HCT116 (cell line): ENCODE data around the gene GATA3.

Experiments
- CTCF ChIP-seq, 3 experiments: fragments of 200-600 bp in 1 of 3; sonication (generic) in 1 of 3; IDR thresholded peaks in 2 of 3; conservative IDR thresholded peaks in 1 of 3; 2 replicates each; pipeline ENCODE4 v1.5.1; 2012 to 2017; ENCODE audit warnings: low read depth in 2 of 3, low read length in 2 of 3, antibody characterized with exemption in 1 of 3, borderline replicate concordance in 1 of 3, control low read depth in 1 of 3, mild to moderate bottlenecking in 1 of 3, mixed read lengths in 1 of 3, mixed run types in 1 of 3, moderate library complexity in 1 of 3; ENCODE audit not compliant: insufficient read depth in 1 of 3
- EGR1 ChIP-seq: IDR thresholded peaks from 2 replicates; pipeline ENCODE4 v1.6.1; 2012; ENCODE audit warnings: low read depth
- POLR2A ChIP-seq: IDR thresholded peaks from 2 replicates; pipeline ENCODE4 v1.7.0; 2011; ENCODE audit warnings: borderline replicate concordance; ENCODE audit not compliant: insufficient read depth, insufficient read length; ENCODE audit errors: extremely low read depth
- SP1 ChIP-seq: IDR thresholded peaks from 2 replicates; pipeline ENCODE4 v1.6.1; 2012; ENCODE audit warnings: low read depth
- SRF ChIP-seq: IDR thresholded peaks from 2 replicates; pipeline ENCODE4 v1.6.1; 2012; ENCODE audit warnings: low read depth
- TCF7L2 ChIP-seq: IDR thresholded peaks from 2 replicates; pipeline ENCODE4 v1.7.0; 2011; ENCODE audit warnings: borderline replicate concordance, inconsistent platforms; ENCODE audit not compliant: insufficient read depth, insufficient read length; ENCODE audit errors: extremely low read depth

GRCh38 chr10:8076933-8077332 is 22.4 kb downstream of the GATA3 start:
- TF ChIP-seq POLR2A = no peak
- TF ChIP-seq TCF7L2 = no peak
- TF ChIP-seq CTCF (IDR thresholded peaks at IDR 0.05 in 2 of 3, conservative IDR thresholded peaks at IDR 0.05 in 1 of 3; ENCODE audit: borderline replicate concordance in 1 of 3, insufficient read depth in 1 of 3, low read depth in 2 of 3, low read length in 2 of 3) = no peak
- TF ChIP-seq EGR1 = no peak
- no peak for TF ChIP-seq SRF
- no peak for TF ChIP-seq SP1
